ENCODE measurements around the gene OR10R2. TPM values are rescaled to one million over a fixed set of nuclear protein-coding genes. Genes with fewer than 3 reads are reported as not detected.

OR10R2 gene
- total RNA-seq, 1 donor from 2014 or later: not detected

DNA sequence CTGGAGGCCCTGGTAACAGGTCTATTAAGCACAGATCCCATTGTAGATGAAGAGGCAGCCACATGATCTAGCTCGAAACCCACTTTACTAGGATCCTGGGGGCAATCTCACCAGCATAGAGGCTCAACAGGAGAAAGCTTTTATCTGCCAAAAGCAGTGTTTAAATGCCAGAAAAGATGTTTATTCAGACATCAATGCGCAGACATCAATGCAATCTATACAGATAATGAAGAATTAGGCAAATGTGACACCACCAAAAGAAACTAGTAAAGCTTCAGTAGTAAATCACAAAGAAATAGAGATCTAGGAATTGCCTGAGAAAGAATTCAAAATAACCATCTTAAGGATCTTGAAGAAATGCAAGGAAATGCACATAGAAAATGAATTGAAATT, 49.6 kb downstream of the OR10R2 start:
- no peaks in the 10 kb centered on the region for H3K9me3 ChIP-seq (ENCODE audit: control insufficient read depth in 3 of 3, low read length in 3 of 3)
- no peak overlapping the region for H3K27ac ChIP-seq (ENCODE audit: low read depth, low read length)
- no peaks in the 10 kb centered on the region for H3K27me3 ChIP-seq (ENCODE audit: control insufficient read depth in 3 of 3, insufficient read depth in 3 of 3, low read length in 3 of 3)
- no peak overlapping the region for H3K4me3 ChIP-seq (ENCODE audit: low read length in 3 of 3)
- no peaks in the 10 kb centered on the region for H3K4me1 ChIP-seq (ENCODE audit: control insufficient read depth in 3 of 3, insufficient read depth in 3 of 3, low read length in 3 of 3)
- no peak overlapping the region for H3K9ac ChIP-seq (ENCODE audit: low read depth in 1 of 3, low read length in 3 of 3)
- no peaks in the 10 kb centered on the region for H3K36me3 ChIP-seq (ENCODE audit: control insufficient read depth in 3 of 3, insufficient read depth in 3 of 3, low read length in 3 of 3)

GRCh38 chr1:158527190-158527815, 55.3 kb downstream of the OR10R2 start:
- no peaks in the 10 kb centered on the region for H3K36me3 ChIP-seq (ENCODE audit: control insufficient read depth in 3 of 3, insufficient read depth in 3 of 3, low read length in 3 of 3)
- no peaks in the 10 kb centered on the region for H3K9me3 ChIP-seq (ENCODE audit: control insufficient read depth in 3 of 3, low read length in 3 of 3)
- no peak overlapping the region for H3K9ac ChIP-seq (ENCODE audit: low read depth in 1 of 3, low read length in 3 of 3)
- no peak overlapping the region for H3K27ac ChIP-seq (ENCODE audit: low read depth, low read length)
- no peaks in the 10 kb centered on the region for H3K27me3 ChIP-seq (ENCODE audit: control insufficient read depth in 3 of 3, insufficient read depth in 3 of 3, low read length in 3 of 3)
- H3K4me3 ChIP-seq (ENCODE audit: low read length in 3 of 3): no peak overlapping the region
- no peaks in the 10 kb centered on the region for H3K4me1 ChIP-seq (ENCODE audit: control insufficient read depth in 3 of 3, insufficient read depth in 3 of 3, low read length in 3 of 3)

Other genes with a start within 250 kb of the OR10R2 start
- 0.52 TPM for gene CD1A, start 217.8 kb upstream of the OR10R2 start, total RNA-seq
- 2.1 TPM for gene CD1C, start 182.3 kb upstream of the OR10R2 start, total RNA-seq
- gene CD1B, start 140.7 kb upstream of the OR10R2 start, total RNA-seq: not detected
- 0.52 TPM for gene CD1E, start 118.3 kb upstream of the OR10R2 start, total RNA-seq
- not detected for gene OR10T2, start 72.8 kb upstream of the OR10R2 start, total RNA-seq
- not detected for gene OR10K2, start 46.0 kb upstream of the OR10R2 start, total RNA-seq
- gene OR10K1, start 10.4 kb upstream of the OR10R2 start, total RNA-seq: not detected
- not detected for gene OR6Y1, start 82.2 kb downstream of the OR10R2 start, total RNA-seq
- gene OR6P1, start 98.4 kb downstream of the OR10R2 start, total RNA-seq: not detected
- gene OR10X1, start 107.7 kb downstream of the OR10R2 start, total RNA-seq: not detected
- gene OR10Z1, start 133.0 kb downstream of the OR10R2 start, total RNA-seq: not detected
- 4.7 TPM for gene SPTA1, start 214.5 kb downstream of the OR10R2 start, total RNA-seq
- gene OR6K2, start 228.4 kb downstream of the OR10R2 start, total RNA-seq: not detected
- gene OR6K3, start 248.5 kb downstream of the OR10R2 start, total RNA-seq: not detected